CD4-positive, alpha-beta T cell (primary cell): Measurements from ENCODE around the gene DOCK4. TPM values are rescaled to one million over a fixed set of nuclear protein-coding genes. Genes with fewer than 3 reads are reported as not detected.

Experiments used
- ATAC-seq: fragments of 200-7000 bp; cut with Tn5 transposase; one replicate; pipeline ENCODE4 v1.10.0; 2022; ENCODE audit warnings: mild to moderate bottlenecking; ENCODE audit not compliant: poor library complexity
- CTCF ChIA-PET: fragments of 350-600 bp; sonication (Branson Sonifier 250); formaldehyde crosslinking; loops from one replicate; lab custom pipeline; 2021; ENCODE audit warnings: antibody characterized with exemption, inconsistent platforms; lab: Charles Lee
- POLR2A ChIA-PET: fragments of 350-600 bp; sonication (Branson Sonifier 250); formaldehyde crosslinking; loops from one replicate; lab custom pipeline; 2021; ENCODE audit warnings: antibody characterized with exemption, inconsistent platforms; lab: Charles Lee
- DNase-seq, 14 experiments: peaks; one replicate each; pipeline ENCODE4 v3.0.0-alpha.2; 2013 to 2020; ENCODE audit warnings: mixed read lengths in 2 of 14
- H3K27ac ChIP-seq, 2 donors: one replicate each; pipeline versions ENCODE4 v1.5.1 to v1.7.0; 2013; ENCODE audit warnings: low read length in 2 of 2, low read depth in 1 of 2, mild to moderate bottlenecking in 1 of 2
- H3K27me3 ChIP-seq, 2 experiments: 1 replicate in 1 of 2; 2 replicates in 1 of 2; pipeline versions ENCODE4 v1.6.1 to v1.7.0; 2013; ENCODE audit warnings: low read length in 2 of 2, control low read depth in 1 of 2, mild to moderate bottlenecking in 1 of 2, moderate library complexity in 1 of 2; ENCODE audit not compliant: insufficient read depth in 2 of 2, control insufficient read depth in 1 of 2
- H3K36me3 ChIP-seq: one replicate; pipeline ENCODE4 v1.6.1; 2013; ENCODE audit warnings: low read length, control low read depth; ENCODE audit not compliant: insufficient read depth
- H3K4me1 ChIP-seq: one replicate; pipeline ENCODE4 v1.6.1; 2013; ENCODE audit warnings: low read length, control low read depth; ENCODE audit not compliant: insufficient read depth
- H3K4me3 ChIP-seq: one replicate; pipeline ENCODE4 v1.5.1; 2013; ENCODE audit warnings: mild to moderate bottlenecking, low read length, moderate library complexity
- H3K9me3 ChIP-seq, 2 experiments: 1 replicate in 1 of 2; 2 replicates in 1 of 2; pipeline versions ENCODE4 v1.6.1 to v1.7.0; 2013; ENCODE audit warnings: low read length in 2 of 2, mild to moderate bottlenecking in 2 of 2, control low read depth in 1 of 2, moderate library complexity in 1 of 2; ENCODE audit not compliant: control insufficient read depth in 1 of 2, insufficient read depth in 1 of 2
- H3K27ac Mint-ChIP-seq: one replicate; pipeline ENCODE4 v1.8.0; 2020; ENCODE audit warnings: mixed read lengths
- H3K27me3 Mint-ChIP-seq: one replicate; pipeline ENCODE4 v1.8.0; 2021; ENCODE audit warnings: mixed read lengths
- H3K36me3 Mint-ChIP-seq: one replicate; pipeline ENCODE4 v1.8.0; 2021; ENCODE audit warnings: low read depth, mixed read lengths
- H3K4me1 Mint-ChIP-seq: one replicate; pipeline ENCODE4 v1.8.0; 2021; ENCODE audit warnings: low read depth, mixed read lengths
- H3K4me3 Mint-ChIP-seq: one replicate; pipeline ENCODE4 v1.8.0; 2020; ENCODE audit warnings: mild to moderate bottlenecking, mixed read lengths
- H3K9me3 Mint-ChIP-seq: one replicate; pipeline ENCODE4 v1.8.0; 2020; ENCODE audit warnings: mixed read lengths
- intact Hi-C, 2 experiments: fragments of 100-400 bp; cut with DNase I in 1 of 2; cut with micrococcal nuclease in 1 of 2; formaldehyde crosslinking; loops; one replicate each; pipeline versions ENCODE4 v1.15.1 to v1.9.0; 2023 to 2025; cut with DNase I, micrococcal nuclease
- total RNA-seq, 174 experiments: library from RNA in 2 of 174; stranded (reverse) in 2 of 174; gene quantifications; one replicate each; pipeline ENCODE4 v1.2.3 and lab custom pipeline; 2021 to 2026
- TF ChIP-seq, protein P1 (sequence below): fragments of 200-600 bp; IDR thresholded peaks from one replicate; pipeline ENCODE4 v1.8.0; 2022; ENCODE audit warnings: antibody characterized with exemption, mild to moderate bottlenecking

DOCK4 gene
- total RNA-seq, 2 experiments from 2014 or later, result 0.31 to 0.38 TPM

GRCh38 chr7:111836592-111836991 is 369.6 kb downstream of the DOCK4 start:
- Histone ChIP-seq H3K4me1 (no peaks in the 10 kb centered on the region), H3K36me3 (no peaks in the 10 kb centered on the region), H3K9me3 (no peaks in the 10 kb centered on the region), H3K4me3 (no peak overlapping the region), H3K27me3 (no peaks in the 10 kb centered on the region), H3K27ac (no peak overlapping the region)
- intact Hi-C loops, result no loop called here
- ChIA-PET POLR2A (no interaction called here), CTCF (no interaction called here)
- Mint-ChIP-seq H3K4me3 (no peak overlapping the region), H3K36me3 (no peaks in the 10 kb centered on the region), H3K27me3 (peaks cover 4% of the 10 kb centered on the region), H3K4me1 (no peaks in the 10 kb centered on the region), H3K9me3 (no peaks in the 10 kb centered on the region), H3K27ac (no peak overlapping the region)
- no peak for ATAC-seq
- no peak for DNase-seq
- TF ChIP-seq, protein P1, sequence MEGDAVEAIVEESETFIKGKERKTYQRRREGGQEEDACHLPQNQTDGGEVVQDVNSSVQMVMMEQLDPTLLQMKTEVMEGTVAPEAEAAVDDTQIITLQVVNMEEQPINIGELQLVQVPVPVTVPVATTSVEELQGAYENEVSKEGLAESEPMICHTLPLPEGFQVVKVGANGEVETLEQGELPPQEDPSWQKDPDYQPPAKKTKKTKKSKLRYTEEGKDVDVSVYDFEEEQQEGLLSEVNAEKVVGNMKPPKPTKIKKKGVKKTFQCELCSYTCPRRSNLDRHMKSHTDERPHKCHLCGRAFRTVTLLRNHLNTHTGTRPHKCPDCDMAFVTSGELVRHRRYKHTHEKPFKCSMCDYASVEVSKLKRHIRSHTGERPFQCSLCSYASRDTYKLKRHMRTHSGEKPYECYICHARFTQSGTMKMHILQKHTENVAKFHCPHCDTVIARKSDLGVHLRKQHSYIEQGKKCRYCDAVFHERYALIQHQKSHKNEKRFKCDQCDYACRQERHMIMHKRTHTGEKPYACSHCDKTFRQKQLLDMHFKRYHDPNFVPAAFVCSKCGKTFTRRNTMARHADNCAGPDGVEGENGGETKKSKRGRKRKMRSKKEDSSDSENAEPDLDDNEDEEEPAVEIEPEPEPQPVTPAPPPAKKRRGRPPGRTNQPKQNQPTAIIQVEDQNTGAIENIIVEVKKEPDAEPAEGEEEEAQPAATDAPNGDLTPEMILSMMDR, result no peak

DNA sequence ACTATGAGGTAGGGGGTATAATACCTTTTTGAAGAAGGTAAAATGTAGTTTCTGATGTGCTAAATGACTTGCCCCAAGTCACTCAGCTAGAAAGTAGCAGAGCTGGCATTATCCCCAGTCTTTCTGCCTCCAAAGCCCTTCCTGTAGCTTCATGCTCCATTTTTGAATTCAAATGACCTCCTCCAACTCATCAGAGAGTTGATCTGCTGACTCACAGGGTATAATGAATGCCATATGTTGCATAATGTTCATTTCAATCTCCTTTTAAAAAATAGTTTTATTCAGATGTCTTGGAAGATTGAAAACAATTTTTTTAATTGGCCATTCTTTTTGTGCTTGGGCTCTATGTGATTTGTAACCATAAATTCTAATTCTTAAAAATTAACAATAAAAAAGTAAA is 371.1 kb downstream of the DOCK4 start:
- no peak for DNase-seq
- CTCF ChIA-PET, result no interaction called here
- Mint-ChIP-seq H3K4me1 (no peaks in the 10 kb centered on the region), H3K4me3 (no peak overlapping the region), H3K27ac (no peak overlapping the region), H3K27me3 (peaks cover 4% of the 10 kb centered on the region), H3K9me3 (no peaks in the 10 kb centered on the region), H3K36me3 (no peaks in the 10 kb centered on the region)
- TF ChIP-seq, protein P1, result no peak
- no peaks in the 10 kb centered on the region for H3K36me3 ChIP-seq
- no peaks in the 10 kb centered on the region for H3K27me3 ChIP-seq
- H3K9me3 ChIP-seq, result no peaks in the 10 kb centered on the region
- no peak overlapping the region for H3K27ac ChIP-seq
- no peak for ATAC-seq
- intact Hi-C loops, result no loop called here
- no peaks in the 10 kb centered on the region for H3K4me1 ChIP-seq
- POLR2A ChIA-PET, result no interaction called here
- H3K4me3 ChIP-seq, result no peak overlapping the region

- Mint-ChIP-seq H3K9me3 (no peaks in the 10 kb centered on the region), H3K36me3 (no peaks in the 10 kb centered on the region), H3K27ac (no peak overlapping the region), H3K4me1 (no peaks in the 10 kb centered on the region), H3K4me3 (no peak overlapping the region), H3K27me3 (peaks cover 4% of the 10 kb centered on the region)
- no peak for DNase-seq
- Histone ChIP-seq H3K27ac (no peak overlapping the region), H3K4me3 (no peak overlapping the region), H3K4me1 (no peaks in the 10 kb centered on the region), H3K9me3 (no peaks in the 10 kb centered on the region), H3K27me3 (no peaks in the 10 kb centered on the region), H3K36me3 (no peaks in the 10 kb centered on the region)
- intact Hi-C loops, result no loop called here
- ChIA-PET CTCF (no interaction called here), POLR2A (no interaction called here)
- TF ChIP-seq, protein P1, result no peak
- ATAC-seq, result no peak
Observed at GRCh38 chr7:111834367-111834766, 371.8 kb downstream of the DOCK4 start.
